Measurements from ENCODE around the gene MAGI1. TPM values are rescaled to one million over a fixed set of nuclear protein-coding genes. Genes with fewer than 3 reads are reported as not detected.

MAGI1 gene
- total RNA-seq, 1 donor from 2014 or later = 47.1 TPM

- Histone ChIP-seq H3K4me3 (no peak overlapping the region), H3K36me3 (no peaks in the 10 kb centered on the region), H3K27ac (no peak overlapping the region), H3K27me3 (no peaks in the 10 kb centered on the region), H3K9me3 (no peaks in the 10 kb centered on the region), H3K4me1 (peaks cover 23% of the 10 kb centered on the region)
- intact Hi-C loops (cut with DNase I) = no loop called here
- TF ChIP-seq POLR2AphosphoS5 (IDR thresholded peaks at IDR 0.05; ENCODE audit: insufficient read depth in 1 of 2, low read depth in 1 of 2) (no peak), CTCF (IDR thresholded peaks at IDR 0.05) (no peak), POLR2A (IDR thresholded peaks at IDR 0.05) (no peak)
- DNase-seq (ENCODE audit: extremely low spot score in 2 of 2) = no peak
These were observed 3.1 kb upstream of the MAGI1 start for GRCh38 chr3:66041828-66042227.

- TF ChIP-seq POLR2AphosphoS5 (IDR thresholded peaks at IDR 0.05; ENCODE audit: insufficient read depth in 1 of 2, low read depth in 1 of 2) (no peak), POLR2A (IDR thresholded peaks at IDR 0.05) (no peak), CTCF (IDR thresholded peaks at IDR 0.05) (no peak)
- intact Hi-C loops (cut with DNase I) = no loop called here
- Histone ChIP-seq H3K4me1 (peaks cover 29% of the 10 kb centered on the region), H3K4me3 (no peak overlapping the region), H3K27ac (no peak overlapping the region), H3K36me3 (no peaks in the 10 kb centered on the region), H3K9me3 (no peaks in the 10 kb centered on the region), H3K27me3 (no peaks in the 10 kb centered on the region)
- no peak for DNase-seq (ENCODE audit: extremely low spot score in 2 of 2)
These were observed 2.4 kb upstream of the MAGI1 start for GRCh38 chr3:66041116-66041515.

- Histone ChIP-seq H3K4me3 (peak overlapping the region; percentile 45 to 76), H3K36me3 (no peaks in the 10 kb centered on the region), H3K27me3 (no peaks in the 10 kb centered on the region), H3K4me1 (peaks cover 29% of the 10 kb centered on the region), H3K27ac (peak overlapping the region; percentile 82), H3K9me3 (no peaks in the 10 kb centered on the region)
- TF ChIP-seq CTCF (IDR thresholded peaks at IDR 0.05) = no peak
- no peak for TF ChIP-seq POLR2AphosphoS5 (IDR thresholded peaks at IDR 0.05; ENCODE audit: insufficient read depth in 1 of 2, low read depth in 1 of 2)
- no peak for TF ChIP-seq POLR2A (IDR thresholded peaks at IDR 0.05)
- intact Hi-C loops (cut with DNase I) = loop anchor here (5.0 kb wide), 1 partner anchor 98 kb away; no protein-coding TSS in a partner anchor
- no peak for DNase-seq (ENCODE audit: extremely low spot score in 2 of 2)
These were observed 821 bp upstream of the MAGI1 start for GRCh38 chr3:66039590-66039887.

GRCh38 chr3:66038384-66038725 lies 363 bp downstream of the MAGI1 start:
- Histone ChIP-seq H3K4me3 (peak overlapping the region; percentile 45 to 76), H3K27me3 (no peaks in the 10 kb centered on the region), H3K9me3 (no peaks in the 10 kb centered on the region), H3K4me1 (peaks cover 29% of the 10 kb centered on the region), H3K36me3 (no peaks in the 10 kb centered on the region), H3K27ac (peak overlapping the region; percentile 82)
- DNase-seq (ENCODE audit: extremely low spot score in 2 of 2) = no peak
- no peak for TF ChIP-seq POLR2AphosphoS5 (IDR thresholded peaks at IDR 0.05; ENCODE audit: insufficient read depth in 1 of 2, low read depth in 1 of 2)
- no peak for TF ChIP-seq CTCF (IDR thresholded peaks at IDR 0.05)
- no peak for TF ChIP-seq POLR2A (IDR thresholded peaks at IDR 0.05)
- intact Hi-C loops (cut with DNase I) = loop anchor here (5.0 kb wide), 1 partner anchor 99 kb away; no protein-coding TSS in a partner anchor

- no peak for TF ChIP-seq POLR2A (IDR thresholded peaks at IDR 0.05)
- TF ChIP-seq POLR2AphosphoS5 (IDR thresholded peaks at IDR 0.05; ENCODE audit: insufficient read depth in 1 of 2, low read depth in 1 of 2) = no peak
- no peak for TF ChIP-seq CTCF (IDR thresholded peaks at IDR 0.05)
- Histone ChIP-seq H3K4me1 (peaks cover 29% of the 10 kb centered on the region), H3K36me3 (no peaks in the 10 kb centered on the region), H3K4me3 (peak overlapping the region; percentile 45 to 76), H3K9me3 (no peaks in the 10 kb centered on the region), H3K27ac (peak overlapping the region; percentile 82), H3K27me3 (no peaks in the 10 kb centered on the region)
- intact Hi-C loops (cut with DNase I) = loop anchor here (5.0 kb wide), 1 partner anchor 99 kb away; no protein-coding TSS in a partner anchor
- no peak for DNase-seq (ENCODE audit: extremely low spot score in 2 of 2)
These were observed 740 bp downstream of the MAGI1 start for GRCh38 chr3:66037986-66038369.

Data from vagina (tissue), 2 donors.